Measurements from ENCODE around the gene SART1. TPM values are rescaled to one million over a fixed set of nuclear protein-coding genes. Genes with fewer than 3 reads are reported as not detected.
"Not testable (repeated sequence)": the region's sequence is repeated elsewhere in the genome, so short reads cannot be mapped to it uniquely, and the experiment has no call there.

Gene SART1
- total RNA-seq, 3 donors from 2014 or later, result 40.1 to 60.2 (median 41.8) TPM

- TF ChIP-seq, protein P1, sequence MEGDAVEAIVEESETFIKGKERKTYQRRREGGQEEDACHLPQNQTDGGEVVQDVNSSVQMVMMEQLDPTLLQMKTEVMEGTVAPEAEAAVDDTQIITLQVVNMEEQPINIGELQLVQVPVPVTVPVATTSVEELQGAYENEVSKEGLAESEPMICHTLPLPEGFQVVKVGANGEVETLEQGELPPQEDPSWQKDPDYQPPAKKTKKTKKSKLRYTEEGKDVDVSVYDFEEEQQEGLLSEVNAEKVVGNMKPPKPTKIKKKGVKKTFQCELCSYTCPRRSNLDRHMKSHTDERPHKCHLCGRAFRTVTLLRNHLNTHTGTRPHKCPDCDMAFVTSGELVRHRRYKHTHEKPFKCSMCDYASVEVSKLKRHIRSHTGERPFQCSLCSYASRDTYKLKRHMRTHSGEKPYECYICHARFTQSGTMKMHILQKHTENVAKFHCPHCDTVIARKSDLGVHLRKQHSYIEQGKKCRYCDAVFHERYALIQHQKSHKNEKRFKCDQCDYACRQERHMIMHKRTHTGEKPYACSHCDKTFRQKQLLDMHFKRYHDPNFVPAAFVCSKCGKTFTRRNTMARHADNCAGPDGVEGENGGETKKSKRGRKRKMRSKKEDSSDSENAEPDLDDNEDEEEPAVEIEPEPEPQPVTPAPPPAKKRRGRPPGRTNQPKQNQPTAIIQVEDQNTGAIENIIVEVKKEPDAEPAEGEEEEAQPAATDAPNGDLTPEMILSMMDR (IDR thresholded peaks at IDR 0.05), result no peak
- Histone ChIP-seq H3K4me1 (ENCODE audit: low read depth) (no peaks in the 10 kb centered on the region), H3K4me3 (no peak overlapping the region), H3K9me3 (no peaks in the 10 kb centered on the region), H3K36me3 (ENCODE audit: low read depth) (no peaks in the 10 kb centered on the region)
- ATAC-seq (no peak), DNase-seq (no peak)
- intact Hi-C loops (cut with DNase I, micrococcal nuclease), result no loop called here
Measured at GRCh38 chr11:66020212-66020611, 58.7 kb downstream of the SART1 start.

GRCh38 chr11:66020618-66021357 is 59.3 kb downstream of the SART1 start:
- TF ChIP-seq, protein P1 (IDR thresholded peaks at IDR 0.05), result no peak
- intact Hi-C loops (cut with DNase I, micrococcal nuclease), result no loop called here
- ATAC-seq (peak; percentile 66), DNase-seq (peak in 1 of 3 donors; percentile 63)
- no peaks in the 10 kb centered on the region for H3K4me1 ChIP-seq (ENCODE audit: low read depth)
- H3K4me3 ChIP-seq, result no peak overlapping the region
- no peaks in the 10 kb centered on the region for H3K36me3 ChIP-seq (ENCODE audit: low read depth)
- no peaks in the 10 kb centered on the region for H3K9me3 ChIP-seq

DNA sequence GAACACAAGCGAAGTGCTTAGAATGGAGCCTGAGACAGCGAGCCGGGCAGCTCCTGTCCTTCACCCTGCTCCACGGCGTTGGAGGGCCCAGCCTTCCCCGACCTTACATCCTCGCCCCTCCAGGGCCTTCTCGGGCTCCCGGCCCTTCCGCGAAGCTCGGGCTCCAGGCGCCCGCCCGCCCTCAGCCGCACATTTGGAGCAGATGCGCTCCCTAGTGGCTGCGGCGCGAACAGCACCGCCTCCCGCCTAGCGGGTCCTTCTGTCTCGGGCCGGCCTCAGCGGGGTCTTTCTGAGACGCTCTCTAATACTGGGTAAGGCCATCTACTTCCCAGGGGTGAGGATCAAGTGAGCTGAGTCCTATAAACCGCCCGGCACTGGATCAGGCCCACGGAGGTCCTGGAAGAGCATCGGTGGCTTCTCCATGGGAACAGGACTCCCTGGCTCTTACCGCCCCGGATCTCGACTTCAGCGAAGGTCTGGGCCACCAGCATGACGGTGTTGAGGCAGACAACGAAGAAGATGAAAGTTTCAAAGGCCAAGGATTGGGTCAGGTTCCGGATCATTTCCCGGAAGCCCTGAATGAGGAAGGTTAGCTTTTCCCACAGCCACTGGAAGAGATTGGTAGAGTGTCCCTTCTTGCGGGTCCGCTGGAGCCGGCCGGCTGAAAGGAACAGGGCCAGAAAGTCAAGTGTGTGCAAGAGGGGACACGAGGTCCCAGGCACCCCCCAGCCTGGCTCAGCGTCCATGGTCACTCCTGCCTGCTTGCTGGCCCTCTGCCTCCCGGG is 61.1 kb downstream of the SART1 start:
- intact Hi-C loops (cut with DNase I, micrococcal nuclease), result no loop called here
- peak; percentile 92 for ATAC-seq
- H3K36me3 ChIP-seq (ENCODE audit: low read depth), result no peaks in the 10 kb centered on the region
- TF ChIP-seq, protein P1 (IDR thresholded peaks at IDR 0.05), result peak; percentile 98
- DNase-seq, result peak; percentile 70 to 85 (median 83)
- H3K4me1 ChIP-seq (ENCODE audit: low read depth), result no peaks in the 10 kb centered on the region
- H3K4me3 ChIP-seq, result no peak overlapping the region
- H3K9me3 ChIP-seq, result no peaks in the 10 kb centered on the region

DNA sequence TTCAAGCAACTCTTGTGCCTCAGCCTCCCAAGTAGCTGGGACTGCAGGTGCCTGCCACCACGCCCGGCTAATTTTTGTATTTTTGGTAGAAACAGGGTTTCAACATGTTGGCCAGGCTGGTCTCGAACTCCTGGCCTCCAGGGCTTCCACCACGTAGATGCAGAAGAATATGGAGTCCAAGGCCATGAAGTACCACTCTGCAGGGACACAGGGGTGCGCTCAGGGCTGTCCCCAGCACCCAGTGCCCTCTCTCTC is 61.6 kb downstream of the SART1 start:
- intact Hi-C loops (cut with DNase I, micrococcal nuclease); H3K4me1 ChIP-seq (ENCODE audit: low read depth); ATAC-seq; H3K4me3 ChIP-seq; H3K36me3 ChIP-seq (ENCODE audit: low read depth); DNase-seq; H3K9me3 ChIP-seq: not testable (repeated sequence)

GRCh38 chr11:66026017-66026529 is 64.5 kb downstream of the SART1 start, which contains the start of gene CATSPER1:
Gene CATSPER1 (minus strand): TSS chr11:66026479. CDS start chr11:66026379, 100 bp downstream.
- no peak within 1 kb of the TSS for H3K4me3 ChIP-seq
- ATAC-seq (no peak), DNase-seq (no peak)
- H3K9me3 ChIP-seq, result no peaks in the 10 kb centered on the region
- no peaks in the 10 kb centered on the region for H3K4me1 ChIP-seq (ENCODE audit: low read depth)
- intact Hi-C loops (cut with DNase I, micrococcal nuclease), result no loop called here
- H3K36me3 ChIP-seq (ENCODE audit: low read depth), result no peaks in the 10 kb centered on the region
- TF ChIP-seq, protein P1 (IDR thresholded peaks at IDR 0.05), result no peak

Other genes with a start within 250 kb of the SART1 start
- gene KAT5, start 249.5 kb upstream of the SART1 start, total RNA-seq, result 10 to 100 TPM; 70.9 to 92.0 (median 90.5) TPM
- 10 to 100 TPM; 25.9 to 61.9 (median 28.8) TPM for gene RNASEH2C, start 240.9 kb upstream of the SART1 start, total RNA-seq
- 10 to 100 TPM; 21.2 to 21.8 (median 21.3) TPM for gene AP5B1, start 180.8 kb upstream of the SART1 start, total RNA-seq
- 10 to 100 TPM; 16.5 to 48.6 (median 34.3) TPM for gene OVOL1, start 174.7 kb upstream of the SART1 start, total RNA-seq
- 1 to 10 TPM; 1.1 to 9.4 (median 1.4) TPM for gene SNX32, start 127.8 kb upstream of the SART1 start, total RNA-seq
- 1,000 to 10,000 TPM; 1,004 to 2,046 (median 1,725) TPM for gene CFL1, start 103.6 kb upstream of the SART1 start, total RNA-seq
- gene MUS81, start 101.3 kb upstream of the SART1 start, total RNA-seq, result 10 to 100 TPM; 48.0 to 81.8 (median 58.7) TPM
- gene EFEMP2, start 88.9 kb upstream of the SART1 start, total RNA-seq, result 10 to 100 TPM; 11.7 to 67.0 (median 15.3) TPM
- gene CTSW, start 81.9 kb upstream of the SART1 start, total RNA-seq, result 1 to 10 TPM; 1.2 to 3.2 (median 2.8) TPM
- 10 to 100 TPM; 35.8 to 52.8 (median 47.0) TPM for gene FIBP, start 73.3 kb upstream of the SART1 start, total RNA-seq
- 10 to 100 TPM in 1 of 3 donors, 1 to 10 TPM in 2; 4.5 to 22.3 (median 9.2) TPM for gene CCDC85B, start 71.1 kb upstream of the SART1 start, total RNA-seq
- 1 to 10 TPM; 1.2 to 1.6 (median 1.2) TPM for gene FOSL1, start 61.3 kb upstream of the SART1 start, total RNA-seq
- gene C11orf68, start 42.7 kb upstream of the SART1 start, total RNA-seq, result 10 to 100 TPM; 24.9 to 42.2 (median 28.8) TPM
- 10 to 100 TPM; 39.9 to 74.8 (median 61.6) TPM for gene DRAP1, start 42.3 kb upstream of the SART1 start, total RNA-seq
- under 1 TPM in 1 of 3 donors, not detected in 2; 0.19 TPM for gene TSGA10IP, start 16.3 kb upstream of the SART1 start, total RNA-seq
- gene EIF1AD, start 40.4 kb downstream of the SART1 start, total RNA-seq, result 10 to 100 TPM; 25.5 to 35.3 (median 30.3) TPM
- gene BANF1, start 40.8 kb downstream of the SART1 start, total RNA-seq, result 100 to 1,000 TPM; 130 to 155 (median 131) TPM
- gene CST6, start 50.3 kb downstream of the SART1 start, total RNA-seq, result not detected
- gene CATSPER1, start 64.7 kb downstream of the SART1 start, total RNA-seq, result not detected
- gene GAL3ST3, start 87.4 kb downstream of the SART1 start, total RNA-seq, result not detected
- 100 to 1,000 TPM; 116 to 143 (median 135) TPM for gene SF3B2, start 90.6 kb downstream of the SART1 start, total RNA-seq
- gene PACS1, start 108.5 kb downstream of the SART1 start, total RNA-seq, result 10 to 100 TPM; 14.4 to 44.9 (median 18.9) TPM

All from mucosa of descending colon (tissue), 3 donors.